GM18867 (cell line): ENCODE results near the gene NLN.
"Not testable (repeated sequence)": the region's sequence is repeated elsewhere in the genome, so short reads cannot be mapped to it uniquely, and the experiment has no call there.

ENCODE experiments used
- ATAC-seq: cut with Tn5 transposase; IDR thresholded peaks from one replicate; pipeline ENCODE4 v1.9.1; 2021; ENCODE audit warnings: mild to moderate bottlenecking, moderate library complexity; ENCODE audit not compliant: unreplicated experiment

The NLN gene

GRCh38 chr5:65721720-65722574, at the start of gene NLN, which contains the start of gene SGTB:
Gene NLN, plus strand, starts transcription at chr5:65722205. Its CDS starts 169 bp downstream, at chr5:65722374.
Gene SGTB, minus strand, starts transcription at chr5:65722109. Its CDS starts 1,302 bp downstream, at chr5:65720807.
- peak; percentile 89 for ATAC-seq

GRCh38 chr5:65672796-65673195, 49.2 kb upstream of the NLN start:
- ATAC-seq, result no peak

DNA sequence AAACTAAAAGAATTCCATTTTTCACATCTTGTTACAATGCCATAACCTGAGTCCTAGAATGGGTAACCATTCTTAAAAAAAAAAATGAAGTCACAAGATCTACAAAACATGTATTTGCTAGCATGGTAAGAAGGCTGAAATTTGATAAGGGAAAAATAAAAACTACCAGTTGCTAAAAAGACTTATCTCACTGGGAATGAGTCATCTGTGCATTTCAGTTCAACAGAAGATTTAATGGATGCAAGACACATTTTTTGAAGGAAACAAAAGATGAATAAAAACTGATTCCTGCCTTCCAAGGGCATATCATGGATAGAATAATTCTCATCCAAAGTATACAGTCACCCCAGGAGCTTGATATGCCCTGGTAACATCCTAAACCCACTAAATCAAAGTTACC, 47.3 kb upstream of the NLN start:
- no peak for ATAC-seq

GRCh38 chr5:65676056-65676455, 45.9 kb upstream of the NLN start:
- ATAC-seq, result not testable (repeated sequence)

GRCh38 chr5:65682148-65682547, 39.9 kb upstream of the NLN start:
- no peak for ATAC-seq

- ATAC-seq, result no peak
These were observed 28.9 kb upstream of the NLN start for GRCh38 chr5:65693121-65693520.

- ATAC-seq, result no peak
These were observed 26.7 kb upstream of the NLN start for GRCh38 chr5:65695162-65695755.

GRCh38 chr5:65695896-65696295, 26.1 kb upstream of the NLN start:
- ATAC-seq, result no peak

DNA sequence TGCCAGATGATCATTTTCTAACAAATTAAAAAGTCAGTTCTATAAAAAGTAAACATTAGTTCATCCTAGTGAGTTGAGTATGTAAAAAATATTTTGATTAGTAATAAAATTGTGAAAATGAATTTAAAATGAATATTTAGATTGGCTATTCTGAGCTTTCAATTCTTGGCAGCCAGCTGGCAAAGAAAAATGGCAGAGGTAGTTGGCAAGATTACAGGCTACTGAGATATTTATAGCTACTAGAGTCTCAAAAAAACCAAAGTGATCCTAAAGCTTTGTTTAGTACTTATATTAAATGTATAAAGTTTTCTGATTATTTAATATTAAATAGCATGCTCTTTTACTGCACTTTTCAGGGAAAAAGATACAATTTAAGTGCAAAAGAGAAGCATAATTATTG, 25.1 kb upstream of the NLN start:
- ATAC-seq, result no peak

GRCh38 chr5:65699338-65699737, 22.7 kb upstream of the NLN start:
- no peak for ATAC-seq

GRCh38 chr5:65702036-65702435, 20.0 kb upstream of the NLN start:
- ATAC-seq, result no peak

DNA sequence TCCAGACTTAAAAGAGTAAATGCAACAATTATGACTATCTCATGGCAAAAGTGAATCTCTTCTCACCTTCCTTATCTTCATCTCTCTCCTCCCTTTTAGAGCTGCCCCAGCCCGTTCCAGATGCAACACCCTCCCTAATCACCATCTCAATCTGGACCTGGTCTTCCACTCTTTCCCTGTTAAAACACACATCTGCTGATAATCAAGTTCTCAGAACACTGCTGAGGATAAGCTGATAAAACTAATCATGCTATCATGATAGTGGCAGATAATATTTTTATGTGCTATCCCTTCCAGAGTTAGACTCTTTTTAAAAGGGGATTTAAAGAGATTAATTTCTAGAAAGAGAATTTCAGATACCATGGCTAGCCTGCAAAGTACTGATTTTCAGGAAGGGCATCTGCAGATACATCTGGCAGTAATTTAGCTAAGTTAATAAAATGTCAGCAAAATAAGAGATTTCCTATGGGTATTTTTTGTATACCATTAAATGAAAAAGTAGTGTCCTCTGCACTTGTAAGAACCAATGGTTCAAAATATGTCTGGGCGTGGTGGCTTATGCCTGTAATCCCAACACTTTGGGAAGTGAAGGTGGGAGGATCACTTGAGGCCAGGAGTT, 17.3 kb upstream of the NLN start:
- no peak for ATAC-seq

- ATAC-seq, result no peak
These were observed 14.3 kb upstream of the NLN start for GRCh38 chr5:65707663-65708062.

DNA sequence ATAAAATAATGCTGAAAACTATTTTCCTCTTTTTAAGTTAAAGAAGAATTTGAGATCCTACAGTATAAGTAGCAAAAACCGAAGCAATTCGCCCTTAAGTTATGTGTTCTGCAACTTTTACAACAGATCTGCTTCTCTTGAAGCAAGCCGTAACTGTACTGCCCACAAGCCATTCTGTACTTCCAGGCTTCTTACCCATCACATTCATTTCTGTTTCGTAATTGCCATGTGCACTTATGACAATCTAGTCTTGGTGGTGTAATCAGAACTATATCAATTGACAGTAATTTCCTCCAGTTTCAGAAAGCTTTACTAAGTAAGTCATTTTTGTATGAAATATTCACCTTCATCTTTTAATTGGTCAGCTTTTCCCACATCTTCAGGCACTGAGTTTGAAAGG, 13.9 kb upstream of the NLN start:
- no peak for ATAC-seq

DNA sequence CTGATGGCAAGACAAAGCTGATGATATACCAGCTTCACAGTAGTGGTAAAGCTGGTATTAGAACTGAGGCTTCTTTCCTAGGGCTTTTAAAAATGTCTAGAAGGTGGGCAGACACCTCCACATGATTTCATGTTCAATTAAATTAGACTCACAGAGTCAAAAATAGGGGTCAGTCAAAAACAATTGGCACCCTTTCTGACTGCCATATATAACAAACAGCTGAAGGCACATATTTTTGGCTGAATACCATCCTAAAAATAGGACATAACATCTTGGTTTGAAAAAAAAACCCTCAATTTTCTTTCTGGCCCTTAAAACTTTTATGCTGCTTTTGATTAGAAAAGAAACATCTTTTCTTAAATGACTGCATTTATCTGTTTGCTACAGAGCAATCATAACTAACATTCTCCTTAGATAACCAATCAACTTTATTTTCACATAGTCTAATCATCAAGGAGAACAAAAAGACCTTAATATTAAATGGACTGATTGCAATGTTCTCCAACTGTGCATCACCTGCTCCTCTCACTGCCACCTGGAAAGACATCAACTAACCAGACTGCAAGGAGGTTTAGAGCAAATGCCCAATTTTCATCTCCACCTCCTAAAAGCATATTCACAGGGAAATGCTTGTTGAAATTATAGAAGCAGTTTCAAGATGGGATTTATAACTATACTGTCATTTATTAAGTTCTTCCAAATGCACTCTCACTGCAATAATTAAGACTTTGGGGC, 3.3 kb upstream of the NLN start:
- no peak for ATAC-seq

DNA sequence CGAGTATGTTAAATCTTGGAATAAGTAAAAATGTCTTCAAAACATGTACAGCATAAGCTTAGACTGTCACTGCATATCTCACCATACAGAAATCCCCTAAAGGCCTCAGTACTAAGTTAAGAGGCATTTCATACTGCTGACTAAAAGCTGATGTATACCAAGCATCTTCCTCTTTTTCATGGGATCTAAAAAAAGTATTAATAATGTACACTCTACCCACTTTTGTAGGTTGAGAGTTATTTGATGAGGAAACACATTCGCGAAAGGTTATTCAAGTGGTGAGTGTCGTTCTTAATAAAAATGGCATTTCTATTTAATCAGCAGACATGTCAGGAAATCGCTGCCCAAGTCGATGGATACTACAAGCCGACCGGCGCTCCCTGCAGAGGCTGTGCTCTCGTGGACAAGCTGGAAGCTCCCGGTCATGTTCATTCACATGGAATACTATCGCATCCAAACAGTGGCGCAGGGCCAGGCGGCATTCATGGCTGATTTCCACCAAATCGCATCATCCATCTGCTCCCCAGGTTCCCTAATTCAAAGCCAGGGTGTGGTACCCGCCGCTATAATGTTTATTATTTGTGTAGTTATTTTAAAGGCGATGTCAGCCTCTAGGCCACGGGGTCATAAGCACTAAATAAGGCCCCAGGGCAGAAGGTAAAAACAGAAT, 820 bp upstream of the NLN start:
- peak; percentile 26 for ATAC-seq

GRCh38 chr5:65722575-65723403, 784 bp downstream of the NLN start:
- peak; percentile 11 for ATAC-seq

- ATAC-seq, result no peak
These were observed 5.6 kb downstream of the NLN start for GRCh38 chr5:65727491-65728156.

GRCh38 chr5:65728218-65728617, 6.2 kb downstream of the NLN start:
- no peak for ATAC-seq
